IMR-90 (cell line): ENCODE measurements around the gene OR2W3.

Source experiments
- BHLHE40 ChIP-seq: fragments of 150-350 bp; IDR thresholded peaks from 2 replicates; pipeline ENCODE4 v1.6.1; 2016; ENCODE audit warnings: mild to moderate bottlenecking, low read depth, low read length
- CEBPB ChIP-seq: IDR thresholded peaks from 2 replicates; pipeline ENCODE4 v1.6.1; 2012; ENCODE audit warnings: low read depth, low read length, improper control_type of control experiment
- CHD1 ChIP-seq: IDR thresholded peaks from 2 replicates; pipeline ENCODE4 v1.6.1; 2012; ENCODE audit warnings: low read depth, low read length, improper control_type of control experiment
- CTCF ChIP-seq: conservative IDR thresholded peaks from 2 replicates; pipeline ENCODE4 v1.5.1; 2012; ENCODE audit warnings: mild to moderate bottlenecking, low read depth, low read length, improper control_type of control experiment
- FOS ChIP-seq: fragments of 150-350 bp; IDR thresholded peaks from 2 replicates; pipeline ENCODE4 v1.6.1; 2016; ENCODE audit warnings: low read depth, low read length
- MAZ ChIP-seq: IDR thresholded peaks from 2 replicates; pipeline ENCODE4 v1.6.1; 2012; ENCODE audit warnings: low read depth, mild to moderate bottlenecking, low read length, improper control_type of control experiment, moderate library complexity, borderline replicate concordance
- MXI1 ChIP-seq: IDR thresholded peaks from 2 replicates; pipeline ENCODE4 v1.6.1; 2012; ENCODE audit warnings: low read depth, mild to moderate bottlenecking, low read length, moderate library complexity, borderline replicate concordance
- POLR2A ChIP-seq: IDR thresholded peaks from 2 replicates; pipeline ENCODE4 v1.6.1; 2012; ENCODE audit warnings: mild to moderate bottlenecking, low read depth, low read length
- RAD21 ChIP-seq: IDR thresholded peaks from 2 replicates; pipeline ENCODE4 v1.6.1; 2012; ENCODE audit warnings: low read length, improper control_type of control experiment
- RCOR1 ChIP-seq: IDR thresholded peaks from 2 replicates; pipeline ENCODE4 v1.6.1; 2012; ENCODE audit warnings: mild to moderate bottlenecking, low read length, improper control_type of control experiment; ENCODE audit not compliant: insufficient replicate concordance
- SMC3 ChIP-seq: fragments of 150-350 bp; IDR thresholded peaks from 2 replicates; pipeline ENCODE4 v1.6.1; 2016; ENCODE audit warnings: low read depth, mild to moderate bottlenecking, antibody characterized with exemption, low read length, moderate library complexity

GRCh38 chr1:247905910-247906503, 10.6 kb downstream of the OR2W3 start:
- TF ChIP-seq MAZ, result no peak
- no peak for TF ChIP-seq POLR2A
- TF ChIP-seq CTCF, result no peak
- TF ChIP-seq FOS, result no peak
- no peak for TF ChIP-seq CEBPB
- TF ChIP-seq RCOR1, result no peak
- TF ChIP-seq MXI1, result no peak
- no peak for TF ChIP-seq BHLHE40
- TF ChIP-seq CHD1, result no peak
- no peak for TF ChIP-seq RAD21
- TF ChIP-seq SMC3, result no peak
